GM12865 (cell line): ENCODE data around the gene ADRA2C.

Experiments used
- DNase-seq: peaks from one replicate; pipeline ENCODE4 v3.0.0; 2010; ENCODE audit warnings: low read depth
- H3K4me3 ChIP-seq: 2 replicates; pipeline ENCODE4 v1.5.1; 2011; ENCODE audit warnings: mild to moderate bottlenecking, low read depth, low read length, control low read depth
- TF ChIP-seq, protein P1 (sequence below): IDR thresholded peaks from 2 replicates; pipeline ENCODE4 v1.5.1; 2011; ENCODE audit warnings: low read length, control low read depth, low read depth, inconsistent platforms; ENCODE audit not compliant: insufficient read depth; ENCODE audit errors: missing control alignments

ADRA2C gene

DNA sequence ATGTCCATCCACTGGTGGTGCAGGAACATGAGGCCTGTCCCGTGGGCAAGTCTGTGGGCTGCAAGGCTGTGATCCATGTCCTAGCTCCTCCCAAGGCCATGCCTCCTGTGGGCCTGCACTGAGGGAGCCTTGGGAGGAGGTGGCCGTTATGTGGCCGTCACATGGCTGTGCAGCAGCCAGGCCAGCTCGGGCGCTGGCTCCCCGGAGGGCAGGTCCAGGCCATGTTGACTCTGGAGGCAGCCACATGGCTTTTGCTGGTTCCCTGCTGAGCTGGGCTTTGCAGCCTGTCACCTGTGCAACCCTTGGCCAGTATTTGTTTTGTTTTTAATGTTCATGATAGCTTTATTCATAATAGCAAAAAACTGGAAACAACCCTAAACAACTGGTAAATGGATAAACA is 13.3 kb downstream of the ADRA2C start:
- no peak overlapping the region for H3K4me3 ChIP-seq
- TF ChIP-seq, protein P1, sequence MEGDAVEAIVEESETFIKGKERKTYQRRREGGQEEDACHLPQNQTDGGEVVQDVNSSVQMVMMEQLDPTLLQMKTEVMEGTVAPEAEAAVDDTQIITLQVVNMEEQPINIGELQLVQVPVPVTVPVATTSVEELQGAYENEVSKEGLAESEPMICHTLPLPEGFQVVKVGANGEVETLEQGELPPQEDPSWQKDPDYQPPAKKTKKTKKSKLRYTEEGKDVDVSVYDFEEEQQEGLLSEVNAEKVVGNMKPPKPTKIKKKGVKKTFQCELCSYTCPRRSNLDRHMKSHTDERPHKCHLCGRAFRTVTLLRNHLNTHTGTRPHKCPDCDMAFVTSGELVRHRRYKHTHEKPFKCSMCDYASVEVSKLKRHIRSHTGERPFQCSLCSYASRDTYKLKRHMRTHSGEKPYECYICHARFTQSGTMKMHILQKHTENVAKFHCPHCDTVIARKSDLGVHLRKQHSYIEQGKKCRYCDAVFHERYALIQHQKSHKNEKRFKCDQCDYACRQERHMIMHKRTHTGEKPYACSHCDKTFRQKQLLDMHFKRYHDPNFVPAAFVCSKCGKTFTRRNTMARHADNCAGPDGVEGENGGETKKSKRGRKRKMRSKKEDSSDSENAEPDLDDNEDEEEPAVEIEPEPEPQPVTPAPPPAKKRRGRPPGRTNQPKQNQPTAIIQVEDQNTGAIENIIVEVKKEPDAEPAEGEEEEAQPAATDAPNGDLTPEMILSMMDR, result no peak
- no peak for DNase-seq

GRCh38 chr4:3780347-3781171 is 14.4 kb downstream of the ADRA2C start:
- no peak overlapping the region for H3K4me3 ChIP-seq
- no peak for DNase-seq
- TF ChIP-seq, protein P1, result no peak

DNA sequence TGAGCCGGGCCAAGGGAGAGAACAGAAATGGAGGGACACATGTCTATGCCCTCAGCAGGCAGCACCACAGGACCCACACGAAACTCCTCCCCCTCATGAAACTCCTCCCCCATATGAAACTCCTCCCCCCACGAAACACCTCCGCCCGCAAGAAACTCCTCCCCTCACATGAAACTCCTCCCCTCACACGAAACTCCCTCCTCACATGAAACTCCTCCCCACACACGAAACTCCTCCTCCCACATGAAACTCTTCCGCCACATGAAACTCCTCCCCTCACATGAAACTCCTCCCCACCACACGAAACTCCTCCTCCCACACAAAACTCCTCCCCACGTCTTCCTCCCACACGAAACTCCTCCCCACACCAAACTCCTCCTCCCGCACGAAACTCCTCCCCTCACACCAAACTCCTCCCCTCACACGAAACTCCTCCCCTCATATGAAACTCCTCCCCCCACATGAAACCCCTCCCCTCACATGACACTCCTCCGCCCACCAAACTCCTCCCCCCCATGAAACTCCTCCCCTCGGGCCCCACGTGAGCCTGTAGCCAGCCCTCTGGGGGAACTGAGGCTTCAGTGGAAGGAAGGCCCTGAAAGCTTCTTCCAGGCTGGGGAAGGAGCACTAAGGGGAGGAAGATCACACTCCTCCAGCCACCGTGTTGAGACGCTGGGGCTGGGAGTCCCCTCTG is 15.2 kb downstream of the ADRA2C start:
- no peak overlapping the region for H3K4me3 ChIP-seq
- peak; percentile 28 for DNase-seq
- TF ChIP-seq, protein P1, result no peak

DNA sequence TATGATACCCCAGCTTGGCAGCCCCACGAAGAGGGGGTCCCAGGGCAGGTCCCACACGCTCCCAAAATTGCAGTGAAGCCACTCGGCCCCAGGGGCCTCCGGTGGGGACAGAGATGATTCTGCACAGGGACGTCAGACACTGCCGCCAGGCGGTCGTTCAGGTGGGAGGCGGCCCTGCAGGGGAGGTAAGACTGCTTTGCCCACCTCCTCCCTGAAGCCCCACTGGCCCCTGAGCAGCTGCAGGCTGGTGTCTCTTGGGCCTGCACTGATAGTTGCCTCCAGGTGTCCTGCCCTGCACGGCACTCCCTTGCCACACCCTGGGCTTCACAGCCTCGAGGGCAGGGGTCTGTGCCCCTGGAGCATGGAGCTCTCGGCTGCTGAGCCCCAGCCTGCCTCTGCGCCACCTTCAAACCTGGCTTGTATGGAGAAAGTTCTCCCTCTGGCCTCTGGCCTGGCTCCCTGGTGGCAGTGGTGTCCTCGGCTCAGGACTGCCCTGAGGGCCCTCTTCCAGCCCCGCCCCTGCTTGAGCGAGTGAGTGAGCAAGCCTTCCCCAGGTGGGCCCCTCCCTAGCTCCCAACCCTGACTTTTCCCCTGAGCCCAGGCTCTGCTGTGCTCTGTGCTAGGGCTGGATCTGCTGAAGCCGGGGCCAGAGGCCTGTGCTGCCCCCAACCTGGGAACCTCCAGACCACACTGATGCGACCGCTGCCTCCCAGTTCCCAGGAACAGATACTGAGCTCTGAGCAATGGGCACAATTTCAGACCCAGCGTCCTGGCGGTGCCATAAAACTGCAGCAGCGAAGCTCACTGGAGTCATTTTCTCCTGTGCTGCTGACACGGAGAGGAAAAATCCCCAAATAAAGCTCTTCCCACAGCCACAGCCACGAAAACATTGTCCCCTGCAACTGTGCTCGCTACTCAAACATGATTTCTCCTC is 16.1 kb downstream of the ADRA2C start:
- TF ChIP-seq, protein P1, result no peak
- no peak for DNase-seq
- no peak overlapping the region for H3K4me3 ChIP-seq

DNA sequence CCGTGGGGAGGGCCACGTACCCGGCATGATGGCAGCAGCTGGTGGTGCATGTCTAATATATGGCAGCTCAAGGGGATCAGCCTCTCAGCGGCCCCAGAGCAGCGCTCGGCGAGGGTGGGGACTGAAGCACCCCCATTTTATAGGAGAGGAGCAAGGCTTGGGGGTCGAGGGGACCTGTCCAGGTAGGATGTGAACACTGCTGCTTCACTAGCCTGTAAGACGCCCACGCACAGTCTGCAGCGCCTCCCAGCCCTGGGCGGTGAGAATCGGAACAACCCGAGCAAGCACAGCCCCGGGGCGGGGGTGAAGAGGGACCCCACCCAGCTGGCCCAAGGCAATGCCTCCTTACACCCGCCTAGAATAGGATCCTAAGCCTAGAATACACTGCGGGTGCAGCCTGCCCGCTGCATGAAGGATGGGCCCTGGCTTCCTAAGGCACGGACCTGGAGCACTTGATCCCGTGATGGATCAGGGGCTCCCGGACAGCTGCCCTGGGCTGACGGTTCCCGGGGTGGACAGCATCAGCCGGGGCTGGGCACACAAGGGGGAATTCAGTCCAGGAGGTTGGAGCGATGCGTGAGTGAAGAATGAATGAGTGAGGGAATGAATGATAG is 17.6 kb downstream of the ADRA2C start:
- peak; percentile 14 for DNase-seq
- TF ChIP-seq, protein P1, result peak; percentile 36
- no peak overlapping the region for H3K4me3 ChIP-seq
